ENCODE data around the gene RECQL5. TPM values are rescaled to one million over a fixed set of nuclear protein-coding genes. Genes with fewer than 3 reads are reported as not detected.
A peak's percentile ranks its signal among the peaks of the same experiment; 100 is the strongest.

The RECQL5 gene
- total RNA-seq, 4 donors from 2014 or later, result 6.3 to 14.7 (median 11.9) TPM

DNA sequence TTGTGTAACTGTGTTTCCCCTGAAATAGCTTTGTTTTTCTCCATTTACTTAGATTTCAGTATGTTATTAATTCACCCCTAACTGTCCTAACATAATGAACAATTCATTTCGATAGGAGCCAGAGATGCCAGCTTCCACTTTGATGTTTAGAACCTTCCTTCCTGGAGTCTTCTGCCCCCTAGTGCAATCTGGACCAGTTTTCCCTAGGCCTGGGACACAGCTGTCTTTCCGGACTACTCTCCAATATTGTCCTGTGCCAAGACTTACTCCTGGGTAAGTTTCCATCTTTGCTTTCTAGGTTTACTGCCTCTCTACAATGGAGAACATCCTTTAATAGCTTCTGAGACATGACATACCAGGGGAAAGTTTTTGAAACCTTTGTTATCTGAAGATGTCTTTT lies 12.8 kb downstream of the RECQL5 start:
- Histone ChIP-seq H3K4me3 (no peak overlapping the region), H3K27me3 (no peaks in the 10 kb centered on the region), H3K4me1 (peaks cover 0 to 6% (median 0%) of the 10 kb centered on the region in 4 donors), H3K36me3 (peaks cover 33 to 94% (median 62%) of the 10 kb centered on the region in 4 donors), H3K27ac (replicated peaks in 1 of 4) (no peak overlapping the region), H3K9me3 (no peaks in the 10 kb centered on the region)
- intact Hi-C loops (cut with DNase I), result no loop called here
- no peak for TF ChIP-seq EP300 (IDR thresholded peaks at IDR 0.05)
- no peak for TF ChIP-seq POLR2AphosphoS5 (IDR thresholded peaks at IDR 0.05)
- TF ChIP-seq, protein P1, sequence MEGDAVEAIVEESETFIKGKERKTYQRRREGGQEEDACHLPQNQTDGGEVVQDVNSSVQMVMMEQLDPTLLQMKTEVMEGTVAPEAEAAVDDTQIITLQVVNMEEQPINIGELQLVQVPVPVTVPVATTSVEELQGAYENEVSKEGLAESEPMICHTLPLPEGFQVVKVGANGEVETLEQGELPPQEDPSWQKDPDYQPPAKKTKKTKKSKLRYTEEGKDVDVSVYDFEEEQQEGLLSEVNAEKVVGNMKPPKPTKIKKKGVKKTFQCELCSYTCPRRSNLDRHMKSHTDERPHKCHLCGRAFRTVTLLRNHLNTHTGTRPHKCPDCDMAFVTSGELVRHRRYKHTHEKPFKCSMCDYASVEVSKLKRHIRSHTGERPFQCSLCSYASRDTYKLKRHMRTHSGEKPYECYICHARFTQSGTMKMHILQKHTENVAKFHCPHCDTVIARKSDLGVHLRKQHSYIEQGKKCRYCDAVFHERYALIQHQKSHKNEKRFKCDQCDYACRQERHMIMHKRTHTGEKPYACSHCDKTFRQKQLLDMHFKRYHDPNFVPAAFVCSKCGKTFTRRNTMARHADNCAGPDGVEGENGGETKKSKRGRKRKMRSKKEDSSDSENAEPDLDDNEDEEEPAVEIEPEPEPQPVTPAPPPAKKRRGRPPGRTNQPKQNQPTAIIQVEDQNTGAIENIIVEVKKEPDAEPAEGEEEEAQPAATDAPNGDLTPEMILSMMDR (IDR thresholded peaks at IDR 0.05), result no peak
- no peak for TF ChIP-seq POLR2A (IDR thresholded peaks at IDR 0.05; ENCODE audit: low read depth)
- DNase-seq (ENCODE audit: extremely low spot score), result no peak
- 56% methylated on average over 2 of the region's 2 CpGs for WGBS

DNA sequence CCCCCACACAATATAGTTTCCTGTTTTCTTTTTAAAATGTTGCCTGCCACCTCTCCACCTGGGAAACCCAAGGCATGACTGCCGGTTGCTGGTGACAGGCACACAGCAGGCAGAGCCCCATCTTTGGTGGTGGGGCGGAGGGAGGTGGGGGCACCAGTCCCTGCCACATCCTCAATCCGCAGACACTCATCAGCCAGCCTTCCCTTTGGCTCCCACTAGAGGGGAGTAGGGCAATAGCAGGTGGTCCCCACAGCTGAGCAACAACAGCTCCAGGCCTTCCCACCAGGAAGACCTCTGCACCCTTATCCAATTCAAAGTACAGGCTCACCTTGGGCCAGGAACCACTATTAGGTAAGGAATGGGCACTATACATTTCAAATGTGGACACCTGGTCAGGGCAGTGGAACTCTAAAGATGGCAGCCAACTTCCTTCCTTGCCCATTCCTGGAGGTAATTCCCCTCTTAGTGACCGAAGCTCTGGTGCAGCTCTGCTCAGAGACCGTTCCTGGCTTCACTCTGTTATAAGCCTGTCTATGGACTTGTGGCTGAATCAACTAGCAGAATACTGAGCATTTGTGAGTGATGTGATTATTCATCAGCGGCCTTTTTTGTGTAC lies 13.9 kb downstream of the RECQL5 start:
- Histone ChIP-seq H3K9me3 (no peaks in the 10 kb centered on the region), H3K27ac (replicated peaks in 1 of 4) (no peak overlapping the region), H3K27me3 (no peaks in the 10 kb centered on the region), H3K4me3 (no peak overlapping the region), H3K36me3 (peaks cover 33 to 99% (median 70%) of the 10 kb centered on the region in 4 donors), H3K4me1 (peaks cover 0 to 6% (median 0%) of the 10 kb centered on the region in 4 donors)
- WGBS, result 64% methylated on average over 6 of the region's 6 CpGs
- DNase-seq (ENCODE audit: extremely low spot score), result no peak
- intact Hi-C loops (cut with DNase I), result no loop called here
- no peak for TF ChIP-seq EP300 (IDR thresholded peaks at IDR 0.05)
- TF ChIP-seq, protein P1 (IDR thresholded peaks at IDR 0.05), result peak; percentile 32 to 63 (median 38)

DNA sequence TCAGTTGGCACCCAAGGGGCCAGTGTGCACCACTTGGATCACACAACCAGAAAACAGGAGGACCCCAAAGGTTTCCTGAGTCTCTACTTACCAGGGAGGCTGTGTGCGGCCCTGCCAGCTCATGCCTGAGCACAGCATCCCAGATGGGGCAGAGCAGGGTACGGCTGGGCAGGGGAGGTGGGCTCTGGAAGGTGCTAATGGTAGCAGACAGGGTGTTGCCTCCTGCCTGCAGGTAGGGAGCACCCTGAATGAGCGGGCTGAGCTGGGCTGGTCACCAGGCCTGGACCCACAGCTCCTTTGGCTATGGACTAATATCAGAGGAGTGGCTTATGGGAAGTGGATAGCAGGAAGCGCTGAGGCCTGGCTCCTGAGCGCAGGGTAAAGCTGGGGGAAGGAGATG lies 14.6 kb downstream of the RECQL5 start:
- DNase-seq (ENCODE audit: extremely low spot score), result no peak

DNA sequence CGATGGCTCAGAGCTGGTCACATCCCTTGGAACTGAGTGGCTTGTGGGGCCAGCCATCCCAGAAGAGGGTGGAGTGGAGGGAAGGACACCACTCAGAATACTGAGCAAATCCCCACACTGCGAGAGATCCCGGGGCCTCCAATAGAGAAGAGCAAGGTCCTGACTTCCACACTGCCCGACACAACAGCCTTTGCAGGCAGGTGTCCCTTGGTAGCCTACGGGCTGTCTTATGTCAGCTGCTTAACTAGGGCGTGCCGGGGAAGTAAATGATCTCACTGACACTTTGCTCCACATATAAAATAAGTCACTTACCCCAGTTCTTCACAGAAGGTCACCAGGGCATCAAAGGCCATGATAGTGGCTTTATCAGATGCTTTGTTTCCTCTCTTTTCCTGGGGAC lies 16.1 kb downstream of the RECQL5 start:
- 98% methylated on average over 7 of the region's 7 CpGs for WGBS
- H3K36me3 ChIP-seq, result peaks cover 23 to 91% (median 67%) of the 10 kb centered on the region in 4 donors
- H3K4me3 ChIP-seq, result no peak overlapping the region
- TF ChIP-seq POLR2AphosphoS5 (IDR thresholded peaks at IDR 0.05), result no peak
- no peak for TF ChIP-seq POLR2A (IDR thresholded peaks at IDR 0.05; ENCODE audit: low read depth)
- TF ChIP-seq EP300 (IDR thresholded peaks at IDR 0.05), result no peak
- TF ChIP-seq, protein P1 (IDR thresholded peaks at IDR 0.05), result no peak
- no peaks in the 10 kb centered on the region for H3K27me3 ChIP-seq
- H3K4me1 ChIP-seq, result peaks cover 0 to 6% (median 0%) of the 10 kb centered on the region in 4 donors
- intact Hi-C loops (cut with DNase I), result no loop called here
- no peak for DNase-seq (ENCODE audit: extremely low spot score)
- no peak overlapping the region for H3K27ac ChIP-seq (replicated peaks in 1 of 4)
- no peaks in the 10 kb centered on the region for H3K9me3 ChIP-seq

More for the DNA sequence above, 14.6 kb downstream of the RECQL5 start:
- Histone ChIP-seq H3K9me3 (no peaks in the 10 kb centered on the region), H3K27me3 (no peaks in the 10 kb centered on the region), H3K27ac (replicated peaks in 1 of 4) (no peak overlapping the region), H3K4me3 (no peak overlapping the region), H3K4me1 (peaks cover 0 to 6% (median 0%) of the 10 kb centered on the region in 4 donors), H3K36me3 (peaks cover 30 to 93% (median 72%) of the 10 kb centered on the region in 4 donors)
- 93% methylated on average over 4 of the region's 5 CpGs for WGBS
- TF ChIP-seq POLR2A (IDR thresholded peaks at IDR 0.05; ENCODE audit: low read depth), result no peak
- intact Hi-C loops (cut with DNase I), result no loop called here

DNA sequence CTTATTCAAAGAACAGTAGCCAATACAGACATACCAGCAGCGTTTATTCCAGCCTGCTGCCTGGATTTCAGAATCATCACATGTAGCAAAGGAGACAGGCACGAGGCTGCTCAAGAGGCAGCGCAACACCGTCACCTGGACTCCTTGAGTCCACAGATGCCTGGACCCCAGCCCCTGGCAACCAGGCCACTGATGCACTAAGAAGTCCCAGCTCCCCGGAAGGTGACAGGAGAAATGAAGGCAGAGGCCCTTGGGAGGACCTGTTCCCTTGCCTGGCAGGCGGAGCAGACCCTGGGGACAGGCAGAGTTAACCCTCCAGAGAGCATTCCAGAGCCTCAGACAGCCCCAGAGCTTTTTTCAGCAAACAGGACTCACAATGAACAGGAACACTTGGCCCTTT lies 17.3 kb downstream of the RECQL5 start:
- TF ChIP-seq POLR2A (IDR thresholded peaks at IDR 0.05; ENCODE audit: low read depth) (no peak), EP300 (IDR thresholded peaks at IDR 0.05) (no peak), POLR2AphosphoS5 (IDR thresholded peaks at IDR 0.05) (no peak)
- TF ChIP-seq, protein P1 (IDR thresholded peaks at IDR 0.05), result no peak
- 85% methylated on average over 6 of the region's 6 CpGs for WGBS
- Histone ChIP-seq H3K9me3 (no peaks in the 10 kb centered on the region), H3K4me1 (peaks cover 0 to 6% (median 0%) of the 10 kb centered on the region in 4 donors), H3K27ac (replicated peaks in 1 of 4) (no peak overlapping the region), H3K4me3 (no peak overlapping the region), H3K36me3 (peaks cover 18 to 83% (median 59%) of the 10 kb centered on the region in 4 donors), H3K27me3 (no peaks in the 10 kb centered on the region)
- DNase-seq (ENCODE audit: extremely low spot score), result no peak
- intact Hi-C loops (cut with DNase I), result no loop called here

All from esophagus muscularis mucosa (tissue), 4 donors.